HG03565 (cell line): ENCODE results near the gene EMSY.
"Not testable (repeated sequence)": the region's sequence is repeated elsewhere in the genome, so short reads cannot be mapped to it uniquely, and the experiment has no call there.

Experiments
- ATAC-seq: cut with Tn5 transposase; IDR thresholded peaks from one replicate; pipeline ENCODE4 v1.9.1; 2021; ENCODE audit warnings: mild to moderate bottlenecking, moderate library complexity; ENCODE audit not compliant: unreplicated experiment

EMSY gene

DNA sequence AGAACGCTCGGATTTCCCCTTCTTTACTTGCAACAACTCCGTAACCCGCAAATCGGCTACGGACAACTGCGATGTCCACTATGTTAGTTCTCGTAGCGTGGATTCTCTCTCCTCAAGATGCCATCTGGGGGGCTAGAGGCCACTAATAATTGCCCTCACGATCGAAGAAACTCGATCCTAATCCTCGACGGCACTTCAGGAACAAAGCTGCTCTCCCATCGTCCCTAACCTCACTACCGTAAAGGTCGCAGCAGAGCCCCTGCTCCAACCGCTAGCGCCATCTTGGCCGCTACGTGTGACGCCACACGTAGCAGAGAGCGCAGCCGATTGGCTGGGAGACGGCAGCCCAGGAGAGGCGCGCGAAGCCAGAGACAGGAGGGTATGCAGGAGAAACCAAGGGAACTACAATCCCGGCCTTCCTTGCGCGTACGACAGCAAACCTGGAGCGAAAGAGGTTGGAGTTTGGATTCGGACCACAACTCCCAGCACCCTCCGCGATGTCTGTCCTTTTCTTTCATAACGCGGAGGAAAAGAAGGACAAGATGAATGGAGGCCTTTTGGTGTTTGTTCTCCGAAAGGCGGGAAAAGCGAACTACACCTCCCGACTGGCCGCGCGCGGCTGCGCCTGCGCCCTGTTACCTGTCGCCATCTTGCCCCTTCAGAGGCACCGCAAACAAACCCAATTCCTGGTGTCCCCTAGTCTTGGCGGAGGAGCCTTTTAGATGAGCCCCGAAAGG is at the start of gene EMSY:
EMSY (plus strand) TSS at position 635 of the 737 bp plus-strand sequence. CDS start 1,921 bp downstream, outside the sequence.
- peak; percentile 93 for ATAC-seq

DNA sequence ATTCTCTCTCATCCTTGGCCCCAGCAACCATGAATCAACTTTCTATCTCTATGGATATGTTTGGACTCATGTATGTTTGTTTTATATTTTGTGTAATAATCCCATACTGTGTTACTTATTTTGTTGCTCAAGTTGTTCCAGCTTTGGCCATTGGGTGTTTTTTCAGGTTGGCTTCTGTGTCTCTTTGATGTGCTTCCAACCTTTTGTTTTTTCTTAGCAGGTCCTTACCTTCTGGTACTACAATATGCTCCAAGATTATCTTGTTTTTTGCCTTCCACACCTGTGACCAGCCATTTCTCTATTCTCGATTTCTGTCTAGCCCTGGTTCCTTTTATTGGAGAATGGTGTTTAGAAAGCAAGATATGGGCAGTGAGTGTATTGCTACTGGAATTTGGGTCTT is 49.5 kb upstream of the EMSY start:
- ATAC-seq, result no peak

DNA sequence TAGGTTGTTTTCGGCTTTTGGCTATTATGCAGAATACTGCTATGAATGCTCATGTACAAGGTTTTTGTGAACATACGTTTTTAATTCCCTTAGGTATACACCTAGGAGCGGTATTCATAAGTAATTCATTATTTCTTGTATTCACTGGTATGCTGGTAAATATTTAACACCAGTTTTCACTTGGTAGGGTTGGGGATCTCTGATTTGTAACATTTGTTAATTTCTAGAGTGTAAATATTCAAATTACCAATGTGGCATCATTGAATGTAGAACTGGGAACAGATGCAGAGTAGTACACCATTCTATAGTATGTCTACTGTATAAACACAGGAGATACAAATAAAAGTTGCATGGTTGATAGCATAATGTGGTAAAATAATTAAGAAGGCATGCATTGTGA is 47.4 kb upstream of the EMSY start:
- no peak for ATAC-seq

- no peak for ATAC-seq
Measured at GRCh38 chr11:76400967-76401366, 43.9 kb upstream of the EMSY start.

- not testable (repeated sequence) for ATAC-seq
Measured at GRCh38 chr11:76401484-76401883, 43.3 kb upstream of the EMSY start.

GRCh38 chr11:76406359-76406758 is 38.5 kb upstream of the EMSY start:
- ATAC-seq, result no peak

DNA sequence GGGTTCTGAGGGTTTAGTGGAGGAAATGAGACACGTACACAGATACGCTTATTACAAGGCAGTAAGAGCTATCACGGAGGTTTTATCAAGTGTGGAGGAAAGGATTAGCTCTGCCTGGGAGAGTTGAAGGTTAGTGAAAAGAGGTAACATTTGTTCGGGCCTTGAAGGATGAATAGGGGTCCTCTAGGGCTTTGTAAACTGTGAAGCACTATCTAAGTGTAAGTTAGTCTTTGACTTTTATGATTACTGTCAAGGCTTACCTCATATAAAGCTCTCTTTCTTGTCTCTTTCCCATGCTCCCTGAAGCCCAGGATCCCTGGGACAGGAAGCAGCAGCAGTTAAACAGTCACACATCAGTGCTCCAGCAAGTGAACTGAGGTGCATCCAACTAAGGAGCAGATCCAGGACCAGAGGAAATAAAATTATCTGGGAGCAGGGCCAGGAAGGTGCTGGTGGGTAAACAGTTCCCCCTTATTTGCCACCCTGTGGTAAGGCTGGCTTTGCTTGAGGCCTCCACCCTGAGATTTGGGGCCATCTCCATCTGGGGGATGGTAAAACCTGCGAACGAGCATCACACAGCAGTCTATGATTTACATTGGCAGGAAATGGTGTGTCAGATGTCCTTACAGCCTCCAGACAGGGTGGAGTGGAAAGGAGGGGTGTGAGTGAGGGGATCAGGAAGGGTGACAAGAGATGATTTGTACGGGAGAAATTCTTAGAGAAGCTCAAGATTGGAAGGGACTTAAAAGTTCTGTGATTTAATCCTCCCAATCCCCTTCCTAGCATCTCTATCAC is 36.5 kb upstream of the EMSY start:
- ATAC-seq, result no peak

GRCh38 chr11:76410851-76411357 is 33.9 kb upstream of the EMSY start:
- no peak for ATAC-seq

DNA sequence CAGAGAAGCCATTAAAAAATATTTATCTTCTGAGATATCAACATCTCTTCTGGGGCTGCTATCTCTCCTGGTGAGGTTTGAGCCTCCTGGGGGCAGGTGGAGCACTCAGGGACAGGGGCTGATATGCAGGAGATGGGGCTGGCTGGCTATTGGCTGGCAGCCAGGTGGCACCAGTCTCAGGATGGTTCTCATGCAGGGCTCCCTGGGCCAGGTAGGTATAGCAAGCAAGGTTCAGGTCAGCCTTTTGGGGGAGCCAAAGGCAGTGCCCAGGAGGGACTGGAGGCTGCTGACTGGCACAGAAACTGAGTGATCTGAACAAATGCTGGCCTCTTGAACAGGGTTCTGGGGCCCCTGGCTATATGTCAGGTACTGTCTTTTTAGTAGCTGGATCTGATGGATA is 29.7 kb upstream of the EMSY start:
- no peak for ATAC-seq

- ATAC-seq, result no peak
Measured at GRCh38 chr11:76419896-76420295, 24.9 kb upstream of the EMSY start.

DNA sequence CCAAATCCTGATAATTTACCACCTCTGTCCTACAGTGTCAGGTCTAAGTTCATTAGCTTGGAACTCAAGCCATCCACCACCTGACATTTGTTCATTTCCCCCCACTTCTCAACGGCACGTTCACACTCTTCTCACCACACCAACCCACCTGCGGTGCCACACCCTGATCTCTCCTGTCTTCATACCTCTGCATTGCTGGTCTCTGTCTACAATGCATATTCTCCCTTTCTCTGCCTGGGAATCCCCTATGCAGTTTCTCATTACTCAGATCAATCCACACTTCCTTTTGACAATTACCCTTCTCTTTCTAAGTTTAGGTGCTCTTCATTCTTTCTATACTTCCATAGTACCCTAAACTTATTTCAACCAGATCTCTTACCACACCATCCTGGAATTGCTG is 20.4 kb upstream of the EMSY start:
- peak; percentile 59 for ATAC-seq

DNA sequence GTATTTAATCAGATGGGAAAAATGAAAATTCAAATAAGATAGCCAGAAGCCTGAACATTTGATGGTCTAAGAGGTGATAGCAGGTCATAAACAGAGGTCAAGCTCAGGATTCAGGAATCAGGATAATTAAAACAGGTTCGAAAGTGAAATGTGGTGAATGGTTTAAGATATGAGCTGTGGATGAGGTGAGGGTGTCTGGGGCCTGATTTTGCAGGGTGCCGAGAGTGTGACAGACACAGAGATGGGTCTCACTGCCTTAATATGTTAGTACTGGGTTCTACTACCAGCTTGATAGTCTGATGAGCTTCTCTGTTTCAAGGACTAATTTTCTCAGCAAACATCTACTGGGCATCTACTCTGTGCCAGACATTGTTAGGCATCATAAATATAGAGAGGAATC is 19.9 kb upstream of the EMSY start:
- ATAC-seq, result no peak

- no peak for ATAC-seq
Measured at GRCh38 chr11:76426660-76427059, 18.2 kb upstream of the EMSY start.

DNA sequence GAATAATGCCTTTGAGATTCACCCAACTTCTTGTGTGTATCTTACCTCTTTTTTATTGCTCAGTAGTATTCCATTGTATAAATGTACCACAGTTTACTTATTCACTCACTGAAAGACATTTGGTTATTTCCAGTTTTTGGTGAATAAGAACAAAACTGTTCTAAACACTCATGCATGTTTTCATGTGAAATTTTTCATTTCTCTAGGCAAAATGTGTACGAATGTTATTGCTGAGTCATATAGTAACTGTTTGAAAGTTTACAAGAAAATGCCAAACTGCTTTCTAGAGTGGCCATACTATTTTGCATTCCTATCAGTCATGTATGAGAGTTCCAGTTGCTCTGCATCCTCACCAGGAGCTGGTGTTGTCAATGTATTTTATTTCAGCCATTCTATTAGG is 8.8 kb upstream of the EMSY start:
- no peak for ATAC-seq

GRCh38 chr11:76443268-76443980 is 1.4 kb upstream of the EMSY start:
- no peak for ATAC-seq

- ATAC-seq, result no peak
Measured at GRCh38 chr11:76444065-76444383, 794 bp upstream of the EMSY start.

DNA sequence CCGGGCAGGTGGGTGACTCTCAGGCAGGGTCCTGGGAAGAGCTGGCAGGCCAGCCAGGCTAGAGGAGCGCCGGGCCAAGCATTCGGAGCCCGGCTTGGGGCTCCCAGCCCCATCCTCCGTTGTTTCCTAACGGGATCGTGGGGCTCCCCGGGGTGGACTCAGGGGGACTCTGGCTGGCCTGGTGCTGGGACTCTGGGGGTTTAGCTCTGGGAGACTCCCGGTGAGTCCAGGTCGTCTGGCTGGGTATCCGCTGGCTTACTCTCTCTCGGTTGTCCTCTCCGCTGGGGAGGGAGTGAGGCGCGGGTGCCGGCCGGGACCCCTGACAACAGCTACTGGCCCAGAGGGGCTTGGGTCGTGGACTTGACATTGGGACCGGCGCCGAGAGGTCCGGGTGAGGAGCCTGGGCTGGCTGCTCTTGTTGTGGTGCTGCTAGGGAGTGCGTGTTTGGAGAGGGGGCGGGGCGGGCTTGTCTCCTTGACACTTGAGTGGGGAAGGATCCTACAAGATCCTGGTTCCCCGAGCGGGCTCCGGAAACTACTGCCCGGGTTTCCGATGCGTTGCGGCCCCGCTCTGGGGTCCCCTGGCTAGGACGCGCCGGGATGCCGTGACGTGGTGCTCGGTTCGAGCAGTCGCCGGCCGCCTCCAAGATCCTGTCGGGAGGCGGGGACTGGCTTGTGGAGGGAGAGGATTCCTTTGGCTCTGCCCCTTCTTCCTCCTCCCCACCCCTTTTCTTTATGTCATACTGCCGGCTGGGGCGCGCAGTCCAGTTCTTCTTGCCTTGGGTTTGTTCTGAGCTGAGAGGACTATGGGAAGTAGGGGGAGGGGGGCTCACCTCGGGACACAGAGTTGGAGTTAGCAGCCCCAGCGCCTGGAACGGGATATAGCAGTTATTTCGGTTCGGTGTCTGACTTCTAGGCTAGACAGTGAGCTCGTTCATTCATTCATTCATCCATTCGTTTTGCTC is 585 bp downstream of the EMSY start:
- no peak for ATAC-seq

DNA sequence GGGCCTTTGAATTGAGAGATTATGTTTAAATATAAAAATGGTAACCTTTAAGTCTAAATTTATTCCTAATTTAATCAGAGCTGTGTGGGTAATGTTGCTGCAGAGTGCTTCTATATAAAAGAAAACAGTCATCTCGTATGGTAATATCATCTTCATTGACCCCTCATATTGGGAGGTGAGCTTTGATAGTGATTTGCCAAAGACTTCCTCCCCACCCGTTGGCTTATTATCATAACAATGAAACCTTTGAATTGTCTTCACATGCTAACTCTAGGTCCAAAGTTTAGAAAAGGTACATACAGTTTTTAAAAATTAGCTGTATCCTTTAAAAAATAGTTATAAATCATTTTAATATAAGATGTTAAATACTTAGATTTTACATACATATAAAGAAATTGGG is 3.7 kb downstream of the EMSY start:
- ATAC-seq, result no peak

DNA sequence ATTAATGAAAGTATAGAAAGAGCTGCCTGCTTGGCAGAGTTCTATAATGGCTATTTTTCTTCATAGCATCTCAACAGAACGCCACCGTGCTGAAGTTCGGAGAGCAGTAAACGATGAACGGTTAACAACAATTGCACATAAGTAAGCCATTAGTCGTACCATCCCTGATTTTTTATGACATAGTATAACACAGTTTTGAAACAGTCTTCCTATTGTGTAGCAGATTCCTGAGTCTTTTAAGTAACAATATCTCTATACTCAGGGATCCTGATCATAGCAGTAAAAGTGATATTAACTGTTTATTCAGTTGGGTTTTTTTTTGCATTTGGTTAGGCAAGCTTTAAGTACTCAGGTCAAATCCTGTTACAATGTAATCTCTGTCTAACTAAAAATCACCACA is 8.4 kb downstream of the EMSY start:
- no peak for ATAC-seq

DNA sequence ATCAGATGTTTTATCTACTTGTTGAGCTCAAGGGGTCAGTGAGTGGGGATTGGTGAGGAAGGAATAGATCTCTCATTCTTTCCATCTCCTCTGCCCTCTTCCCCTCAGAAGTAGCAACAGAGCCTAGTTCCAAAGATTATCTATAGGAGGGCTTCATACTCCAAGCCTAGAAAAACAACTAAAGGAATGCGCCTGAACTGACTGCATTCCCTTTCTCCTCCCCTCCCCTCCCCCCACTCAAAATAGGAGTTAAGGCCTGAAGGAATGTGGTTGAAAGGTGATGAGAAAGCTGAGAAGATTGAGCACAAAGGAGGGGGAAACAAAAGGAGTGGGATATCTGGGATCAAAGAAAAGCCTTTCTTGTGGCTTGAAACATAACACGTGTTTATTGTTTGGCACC is 10.5 kb downstream of the EMSY start:
- ATAC-seq, result no peak

DNA sequence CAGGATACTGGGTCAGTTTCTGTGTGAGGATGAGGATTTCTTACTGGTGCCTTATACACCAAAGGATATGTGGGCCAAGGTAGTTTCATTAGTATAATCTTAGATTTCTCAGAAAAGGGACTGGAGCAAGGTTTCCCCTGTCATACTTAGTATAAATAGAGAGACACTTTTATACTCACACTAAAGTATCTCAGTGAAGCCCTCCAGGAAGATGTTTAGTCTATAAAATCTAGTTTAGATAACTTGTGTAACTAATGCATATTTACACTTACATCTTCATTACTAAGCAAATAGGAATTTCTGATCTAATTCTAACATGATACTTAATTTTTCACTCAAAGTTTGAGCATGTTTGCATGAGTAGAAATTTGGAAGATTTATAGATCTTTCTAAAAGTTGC is 11.1 kb downstream of the EMSY start:
- no peak for ATAC-seq
